GM12878 (cell line): ENCODE data around the gene FCER1G. TPM values are rescaled to one million over a fixed set of nuclear protein-coding genes. Genes with fewer than 3 reads are reported as not detected.

ENCODE experiments used
- BCL11A ChIP-seq: IDR thresholded peaks from 2 replicates; pipeline ENCODE4 v1.6.1; 2011; ENCODE audit warnings: low read depth, low read length
- BHLHE40 ChIP-seq, 2 experiments: fragments of 450-650 bp in 1 of 2; IDR thresholded peaks; 2 replicates each; pipeline ENCODE4 v1.6.1; 2011 to 2017; ENCODE audit warnings: low read depth in 2 of 2, borderline replicate concordance in 1 of 2, improper control_type of control experiment in 1 of 2, low read length in 1 of 2, mild to moderate bottlenecking in 1 of 2
- CREM ChIP-seq: IDR thresholded peaks from 2 replicates; pipeline ENCODE4 v1.6.1; 2014; ENCODE audit warnings: antibody characterized with exemption, low read depth
- HCFC1 ChIP-seq: fragments of 150-350 bp; IDR thresholded peaks from 2 replicates; pipeline ENCODE4 v1.6.1; 2014; ENCODE audit warnings: low read length
- HDAC2 ChIP-seq: fragments of 200-600 bp; sonication (generic); IDR thresholded peaks from 2 replicates; pipeline ENCODE4 v1.6.1; 2017
- IKZF1 ChIP-seq: fragments of 450-650 bp; conservative IDR thresholded peaks from 2 replicates; pipeline ENCODE4 v1.6.1; 2017; ENCODE audit warnings: antibody characterized with exemption, mild to moderate bottlenecking
- NFIC ChIP-seq: IDR thresholded peaks from 2 replicates; pipeline ENCODE4 v1.6.1; 2012; ENCODE audit warnings: low read depth, mild to moderate bottlenecking, inconsistent platforms, low read length, moderate library complexity
- PKNOX1 ChIP-seq: fragments of 450-650 bp; IDR thresholded peaks from 2 replicates; pipeline ENCODE4 v1.6.1; 2016; ENCODE audit warnings: mild to moderate bottlenecking
- POU2F2 ChIP-seq: IDR thresholded peaks from 3 replicates; pipeline ENCODE4 v1.6.1; 2011; ENCODE audit warnings: low read depth, mild to moderate bottlenecking, low read length, borderline replicate concordance
- SIN3A ChIP-seq: IDR thresholded peaks from 2 replicates; pipeline ENCODE4 v1.6.1; 2012; ENCODE audit warnings: low read depth, low read length, improper control_type of control experiment
- SIX5 ChIP-seq: IDR thresholded peaks from 2 replicates; pipeline ENCODE4 v1.6.1; 2011; ENCODE audit warnings: mild to moderate bottlenecking, low read depth, low read length, moderate library complexity; ENCODE audit not compliant: severe bottlenecking
- SUPT20H ChIP-seq: IDR thresholded peaks from 2 replicates; pipeline ENCODE4 v1.6.1; 2011; ENCODE audit warnings: low read depth, mild to moderate bottlenecking, low read length, moderate library complexity, borderline replicate concordance; ENCODE audit not compliant: control insufficient read depth
- TCF3 ChIP-seq: IDR thresholded peaks from 2 replicates; pipeline ENCODE4 v1.6.1; 2012; ENCODE audit warnings: low read depth, mild to moderate bottlenecking, low read length, borderline replicate concordance; ENCODE audit not compliant: insufficient read depth
- TCF7 ChIP-seq: IDR thresholded peaks from 2 replicates; pipeline ENCODE4 v1.6.1; 2014; ENCODE audit warnings: antibody characterized with exemption, borderline replicate concordance
- ZNF24 ChIP-seq: fragments of 450-650 bp; IDR thresholded peaks from 2 replicates; pipeline ENCODE4 v1.6.1; 2017; ENCODE audit warnings: antibody characterized with exemption, mild to moderate bottlenecking
- ZSCAN29 ChIP-seq: fragments of 450-650 bp; IDR thresholded peaks from 2 replicates; pipeline ENCODE4 v1.6.1; 2017; ENCODE audit warnings: mild to moderate bottlenecking, moderate library complexity
- polyA plus RNA-seq, 11 experiments: library from polyadenylated mRNA; depleted of rRNA in 4 of 11; unstranded in 6 of 11; stranded (reverse) in 5 of 11; fragments of >200 nt; fragmentation: Nextera tagmentation in 4 of 11; fragmentation: Illumina TruSeq in 1 of 11; extraction: Ambion mirVana in 4 of 11; extraction: Trizol in 1 of 11; gene quantifications; 1 replicate in 1 of 11; 2 replicates in 10 of 11; pipeline versions ENCODE4 v1.2.1 to v1.2.3, GENCODE V29; 2011 to 2016; ENCODE audit warnings: inconsistent platforms in 2 of 11, missing spikeins in 2 of 11, low read depth in 1 of 11
- total RNA-seq, 4 experiments: library from RNA; depleted of rRNA in 3 of 4; stranded (reverse); fragments of >200 nt in 3 of 4; fragmentation: Illumina TruSeq in 1 of 4; extraction: Trizol in 1 of 4; gene quantifications; 2 replicates each; pipeline versions ENCODE4 v1.2.1 to v1.2.3, GENCODE V29; 2013 to 2021
- TF ChIP-seq, protein P1 (sequence below): fragments of 450-650 bp; IDR thresholded peaks from 2 replicates; pipeline ENCODE4 v1.6.1; 2017; ENCODE audit warnings: mild to moderate bottlenecking, low read depth, inconsistent platforms; ENCODE audit not compliant: poor library complexity, severe bottlenecking
- TF ChIP-seq, protein P2 (sequence below): fragments of 450-650 bp; IDR thresholded peaks from 2 replicates; pipeline ENCODE4 v1.6.1; 2018; ENCODE audit warnings: mild to moderate bottlenecking, low read depth, moderate library complexity; ENCODE audit not compliant: partially characterized antibody
- TF ChIP-seq, protein P3 (sequence below): IDR thresholded peaks from 2 replicates; pipeline ENCODE4 v1.6.1; 2012; ENCODE audit warnings: low read depth, low read length, improper control_type of control experiment
- TF ChIP-seq, protein P4 (sequence below): fragments of 450-650 bp; IDR thresholded peaks from 2 replicates; pipeline ENCODE4 v1.6.1; 2017; ENCODE audit warnings: low read depth, mild to moderate bottlenecking, moderate library complexity

FCER1G gene
- total and polyA plus RNA-seq, 10 of the 15 experiments (the other 5 are each of a cell fraction or from before 2014, with no cell fraction given): 0.40 to 1.9 (median 0.89) TPM

GRCh38 chr1:161185282-161185682 lies 29.8 kb upstream of the FCER1G start (continued):
- TF ChIP-seq ZNF24 (no peak), HDAC2 (no peak), TCF3 (peak; percentile 73; the same call in 1 of the 2 replicates), SIX5 (no peak), PKNOX1 (peak; percentile 57; the same call in 1 of the 2 replicates), POU2F2 (0 out of 3 replicates have a peak, but pooled peaks have one; percentile 24), TCF7 (no peak), SUPT20H (no peak), CREM (peak; percentile 74; the same call in 1 of the 2 replicates), NFIC (no peak; the same call in 1 of the 2 replicates), IKZF1 (0 out of 2 replicates have a peak, but pooled peaks have one; percentile 13), BCL11A (no peak), BHLHE40 (IDR thresholded peaks at IDR 0.05; ENCODE audit: borderline replicate concordance in 1 of 2, low read depth in 2 of 2, low read length in 1 of 2) (peak; percentile 64 to 67), HCFC1 (no peak), ZSCAN29 (no peak), SIN3A (no peak)
- TF ChIP-seq, protein P1, sequence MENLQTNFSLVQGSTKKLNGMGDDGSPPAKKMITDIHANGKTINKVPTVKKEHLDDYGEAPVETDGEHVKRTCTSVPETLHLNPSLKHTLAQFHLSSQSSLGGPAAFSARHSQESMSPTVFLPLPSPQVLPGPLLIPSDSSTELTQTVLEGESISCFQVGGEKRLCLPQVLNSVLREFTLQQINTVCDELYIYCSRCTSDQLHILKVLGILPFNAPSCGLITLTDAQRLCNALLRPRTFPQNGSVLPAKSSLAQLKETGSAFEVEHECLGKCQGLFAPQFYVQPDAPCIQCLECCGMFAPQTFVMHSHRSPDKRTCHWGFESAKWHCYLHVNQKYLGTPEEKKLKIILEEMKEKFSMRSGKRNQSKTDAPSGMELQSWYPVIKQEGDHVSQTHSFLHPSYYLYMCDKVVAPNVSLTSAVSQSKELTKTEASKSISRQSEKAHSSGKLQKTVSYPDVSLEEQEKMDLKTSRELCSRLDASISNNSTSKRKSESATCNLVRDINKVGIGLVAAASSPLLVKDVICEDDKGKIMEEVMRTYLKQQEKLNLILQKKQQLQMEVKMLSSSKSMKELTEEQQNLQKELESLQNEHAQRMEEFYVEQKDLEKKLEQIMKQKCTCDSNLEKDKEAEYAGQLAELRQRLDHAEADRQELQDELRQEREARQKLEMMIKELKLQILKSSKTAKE: peak; percentile 19
- TF ChIP-seq, protein P2, sequence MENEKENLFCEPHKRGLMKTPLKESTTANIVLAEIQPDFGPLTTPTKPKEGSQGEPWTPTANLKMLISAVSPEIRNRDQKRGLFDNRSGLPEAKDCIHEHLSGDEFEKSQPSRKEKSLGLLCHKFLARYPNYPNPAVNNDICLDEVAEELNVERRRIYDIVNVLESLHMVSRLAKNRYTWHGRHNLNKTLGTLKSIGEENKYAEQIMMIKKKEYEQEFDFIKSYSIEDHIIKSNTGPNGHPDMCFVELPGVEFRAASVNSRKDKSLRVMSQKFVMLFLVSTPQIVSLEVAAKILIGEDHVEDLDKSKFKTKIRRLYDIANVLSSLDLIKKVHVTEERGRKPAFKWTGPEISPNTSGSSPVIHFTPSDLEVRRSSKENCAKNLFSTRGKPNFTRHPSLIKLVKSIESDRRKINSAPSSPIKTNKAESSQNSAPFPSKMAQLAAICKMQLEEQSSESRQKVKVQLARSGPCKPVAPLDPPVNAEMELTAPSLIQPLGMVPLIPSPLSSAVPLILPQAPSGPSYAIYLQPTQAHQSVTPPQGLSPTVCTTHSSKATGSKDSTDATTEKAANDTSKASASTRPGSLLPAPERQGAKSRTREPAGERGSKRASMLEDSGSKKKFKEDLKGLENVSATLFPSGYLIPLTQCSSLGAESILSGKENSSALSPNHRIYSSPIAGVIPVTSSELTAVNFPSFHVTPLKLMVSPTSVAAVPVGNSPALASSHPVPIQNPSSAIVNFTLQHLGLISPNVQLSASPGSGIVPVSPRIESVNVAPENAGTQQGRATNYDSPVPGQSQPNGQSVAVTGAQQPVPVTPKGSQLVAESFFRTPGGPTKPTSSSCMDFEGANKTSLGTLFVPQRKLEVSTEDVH: no peak
- TF ChIP-seq, protein P3, sequence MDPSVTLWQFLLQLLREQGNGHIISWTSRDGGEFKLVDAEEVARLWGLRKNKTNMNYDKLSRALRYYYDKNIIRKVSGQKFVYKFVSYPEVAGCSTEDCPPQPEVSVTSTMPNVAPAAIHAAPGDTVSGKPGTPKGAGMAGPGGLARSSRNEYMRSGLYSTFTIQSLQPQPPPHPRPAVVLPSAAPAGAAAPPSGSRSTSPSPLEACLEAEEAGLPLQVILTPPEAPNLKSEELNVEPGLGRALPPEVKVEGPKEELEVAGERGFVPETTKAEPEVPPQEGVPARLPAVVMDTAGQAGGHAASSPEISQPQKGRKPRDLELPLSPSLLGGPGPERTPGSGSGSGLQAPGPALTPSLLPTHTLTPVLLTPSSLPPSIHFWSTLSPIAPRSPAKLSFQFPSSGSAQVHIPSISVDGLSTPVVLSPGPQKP: no peak
- TF ChIP-seq, protein P4, sequence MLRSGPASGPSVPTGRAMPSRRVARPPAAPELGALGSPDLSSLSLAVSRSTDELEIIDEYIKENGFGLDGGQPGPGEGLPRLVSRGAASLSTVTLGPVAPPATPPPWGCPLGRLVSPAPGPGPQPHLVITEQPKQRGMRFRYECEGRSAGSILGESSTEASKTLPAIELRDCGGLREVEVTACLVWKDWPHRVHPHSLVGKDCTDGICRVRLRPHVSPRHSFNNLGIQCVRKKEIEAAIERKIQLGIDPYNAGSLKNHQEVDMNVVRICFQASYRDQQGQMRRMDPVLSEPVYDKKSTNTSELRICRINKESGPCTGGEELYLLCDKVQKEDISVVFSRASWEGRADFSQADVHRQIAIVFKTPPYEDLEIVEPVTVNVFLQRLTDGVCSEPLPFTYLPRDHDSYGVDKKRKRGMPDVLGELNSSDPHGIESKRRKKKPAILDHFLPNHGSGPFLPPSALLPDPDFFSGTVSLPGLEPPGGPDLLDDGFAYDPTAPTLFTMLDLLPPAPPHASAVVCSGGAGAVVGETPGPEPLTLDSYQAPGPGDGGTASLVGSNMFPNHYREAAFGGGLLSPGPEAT: no peak
